Measurements from ENCODE around the gene DNAJB12.
A peak's percentile ranks its signal among the peaks of the same experiment; 100 is the strongest.
"Not testable (repeated sequence)": the region's sequence is repeated elsewhere in the genome, so short reads cannot be mapped to it uniquely, and the experiment has no call there.

The DNAJB12 gene

GRCh38 chr10:72297281-72297804, 57.4 kb downstream of the DNAJB12 start (continued):
- TF ChIP-seq, protein P1, sequence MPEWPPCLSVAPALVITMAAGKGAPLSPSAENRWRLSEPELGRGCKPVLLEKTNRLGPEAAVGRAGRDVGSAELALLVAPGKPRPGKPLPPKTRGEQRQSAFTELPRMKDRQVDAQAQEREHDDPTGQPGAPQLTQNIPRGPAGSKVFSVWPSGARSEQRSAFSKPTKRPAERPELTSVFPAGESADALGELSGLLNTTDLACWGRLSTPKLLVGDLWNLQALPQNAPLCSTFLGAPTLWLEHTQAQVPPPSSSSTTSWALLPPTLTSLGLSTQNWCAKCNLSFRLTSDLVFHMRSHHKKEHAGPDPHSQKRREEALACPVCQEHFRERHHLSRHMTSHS (tag by site-specific recombination; IDR thresholded peaks at IDR 0.05): no peak
- no peak for TF ChIP-seq ZNF239 (tag by site-specific recombination; IDR thresholded peaks at IDR 0.05)
- TF ChIP-seq, protein P2, sequence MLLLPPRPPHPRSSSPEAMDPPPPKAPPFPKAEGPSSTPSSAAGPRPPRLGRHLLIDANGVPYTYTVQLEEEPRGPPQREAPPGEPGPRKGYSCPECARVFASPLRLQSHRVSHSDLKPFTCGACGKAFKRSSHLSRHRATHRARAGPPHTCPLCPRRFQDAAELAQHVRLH (tag by site-specific recombination; IDR thresholded peaks at IDR 0.05): peak; percentile 46; the same call in 1 of the 2 replicates

- H3K27ac ChIP-seq (ENCODE audit: extremely low read depth, low read depth, low read length): not testable (repeated sequence)
- CTCF ChIA-PET: interaction anchor here (0.7 kb wide), 1 partner anchor 71 kb away, joined by 5 read pairs; no protein-coding TSS in a partner anchor
These were observed 57.9 kb downstream of the DNAJB12 start for GRCh38 chr10:72296829-72297280.

GRCh38 chr10:72295330-72295910, 59.3 kb downstream of the DNAJB12 start:
- no peaks in the 10 kb centered on the region for H3K9me3 ChIP-seq (ENCODE audit: control insufficient read depth, insufficient read depth, low read depth, low read length)
- no peak overlapping the region for H3K27ac ChIP-seq (ENCODE audit: extremely low read depth, low read depth, low read length)
- ChIA-PET CTCF (no interaction called here), POLR2A (interaction anchor here (0.6 to 1.0 kb wide), 2 partner anchors 8 to 22 kb away, joined by 3 to 4 read pairs; partner anchors contain the start of gene DDIT4)
- TF ChIP-seq, protein P3, sequence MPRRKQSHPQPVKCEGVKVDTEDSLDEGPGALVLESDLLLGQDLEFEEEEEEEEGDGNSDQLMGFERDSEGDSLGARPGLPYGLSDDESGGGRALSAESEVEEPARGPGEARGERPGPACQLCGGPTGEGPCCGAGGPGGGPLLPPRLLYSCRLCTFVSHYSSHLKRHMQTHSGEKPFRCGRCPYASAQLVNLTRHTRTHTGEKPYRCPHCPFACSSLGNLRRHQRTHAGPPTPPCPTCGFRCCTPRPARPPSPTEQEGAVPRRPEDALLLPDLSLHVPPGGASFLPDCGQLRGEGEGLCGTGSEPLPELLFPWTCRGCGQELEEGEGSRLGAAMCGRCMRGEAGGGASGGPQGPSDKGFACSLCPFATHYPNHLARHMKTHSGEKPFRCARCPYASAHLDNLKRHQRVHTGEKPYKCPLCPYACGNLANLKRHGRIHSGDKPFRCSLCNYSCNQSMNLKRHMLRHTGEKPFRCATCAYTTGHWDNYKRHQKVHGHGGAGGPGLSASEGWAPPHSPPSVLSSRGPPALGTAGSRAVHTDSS (tag by site-specific recombination; IDR thresholded peaks at IDR 0.05): no peak
- TF ChIP-seq GLIS1 (tag by site-specific recombination; IDR thresholded peaks at IDR 0.05): no peak
- no peak for TF ChIP-seq ZNF624 (tag by site-specific recombination; IDR thresholded peaks at IDR 0.05)
- no peak for TF ChIP-seq KLF1 (tag by site-specific recombination; IDR thresholded peaks at IDR 0.05)
- TF ChIP-seq ZNF529 (tag by site-specific recombination; IDR thresholded peaks at IDR 0.05; ENCODE audit: insufficient replicate concordance): no peak
- TF ChIP-seq ZNF654 (tag by site-specific recombination; IDR thresholded peaks at IDR 0.05; ENCODE audit: low read depth): no peak
- TF ChIP-seq ZNF776 (tag by site-specific recombination; IDR thresholded peaks at IDR 0.05; ENCODE audit: borderline replicate concordance): no peak
- no peak for TF ChIP-seq ZFP69B (tag by site-specific recombination; IDR thresholded peaks at IDR 0.05)
- TF ChIP-seq ZNF354C (tag by site-specific recombination; IDR thresholded peaks at IDR 0.05; ENCODE audit: borderline replicate concordance, low read depth): no peak
- TF ChIP-seq IKZF3 (tag by site-specific recombination; IDR thresholded peaks at IDR 0.05): no peak
- H3K36me3 ChIP-seq (ENCODE audit: control insufficient read depth in 2 of 2, insufficient read depth in 1 of 2, low read length in 2 of 2): no peaks in the 10 kb centered on the region
- H3K4me3 ChIP-seq (ENCODE audit: low read depth, low read length): no peak overlapping the region
- H3K4me1 ChIP-seq (ENCODE audit: control insufficient read depth, insufficient read depth, low read length): no peaks in the 10 kb centered on the region; the same call in 1 of the 2 replicates

More at GRCh38 chr10:72296829-72297280, 57.9 kb downstream of the DNAJB12 start:
- not testable (repeated sequence) for H3K9me3 ChIP-seq (ENCODE audit: control insufficient read depth, insufficient read depth, low read depth, low read length); H3K4me3 ChIP-seq (ENCODE audit: low read depth, low read length); H3K4me1 ChIP-seq (ENCODE audit: control insufficient read depth, insufficient read depth, low read length); H3K36me3 ChIP-seq (ENCODE audit: control insufficient read depth in 2 of 2, insufficient read depth in 1 of 2, low read length in 2 of 2)
- TF ChIP-seq PRDM1 (tag by site-specific recombination; IDR thresholded peaks at IDR 0.05): peak; percentile 66
- POLR2A ChIA-PET: interaction anchor here (0.7 to 2.5 kb wide), 4 partner anchors 17 to 36 kb away, joined by 3 to 23 read pairs (median 5); partner anchors contain the start of gene DDIT4

DNA sequence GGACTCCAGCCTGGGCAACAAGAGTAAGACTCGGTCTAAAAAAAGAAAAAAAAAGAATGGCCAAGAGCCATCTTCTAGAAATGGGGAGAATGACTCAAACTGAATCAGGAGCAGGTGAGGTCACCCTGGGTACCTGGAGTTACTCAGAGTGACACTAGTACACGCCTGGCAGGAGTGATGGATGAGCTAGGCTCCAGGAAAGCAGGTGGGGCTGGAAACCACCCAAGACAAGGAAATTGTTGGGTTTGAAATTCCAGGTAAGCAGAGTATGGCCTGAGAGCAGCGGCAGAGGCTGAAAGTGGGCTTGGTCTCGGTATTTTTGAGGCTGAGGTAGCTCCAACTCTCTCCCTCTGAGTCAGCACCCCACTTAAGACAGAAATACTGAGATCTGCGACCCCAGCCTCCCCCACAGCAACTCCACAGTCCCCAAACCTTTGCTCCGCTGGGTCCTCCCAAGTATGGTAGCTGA, 62.5 kb downstream of the DNAJB12 start:
- H3K9me3 ChIP-seq (ENCODE audit: control insufficient read depth, insufficient read depth, low read depth, low read length): no peaks in the 10 kb centered on the region
- no peaks in the 10 kb centered on the region for H3K4me1 ChIP-seq (ENCODE audit: control insufficient read depth, insufficient read depth, low read length)
- H3K27ac ChIP-seq (ENCODE audit: extremely low read depth, low read depth, low read length): no peak overlapping the region
- H3K36me3 ChIP-seq (ENCODE audit: control insufficient read depth in 2 of 2, insufficient read depth in 1 of 2, low read length in 2 of 2): no peaks in the 10 kb centered on the region
- ChIA-PET CTCF (interaction anchor here (0.6 to 1.5 kb wide), 4 partner anchors 17 to 396 kb away, joined by 3 to 6 read pairs (median 6); no protein-coding TSS in a partner anchor), POLR2A (interaction anchor here (0.6 to 4.1 kb wide), 4 partner anchors 11 to 197 kb away, joined by 3 to 31 read pairs (median 4); partner anchors contain the start of gene DDIT4)
- no peak overlapping the region for H3K4me3 ChIP-seq (ENCODE audit: low read depth, low read length)
- TF ChIP-seq, protein P4, sequence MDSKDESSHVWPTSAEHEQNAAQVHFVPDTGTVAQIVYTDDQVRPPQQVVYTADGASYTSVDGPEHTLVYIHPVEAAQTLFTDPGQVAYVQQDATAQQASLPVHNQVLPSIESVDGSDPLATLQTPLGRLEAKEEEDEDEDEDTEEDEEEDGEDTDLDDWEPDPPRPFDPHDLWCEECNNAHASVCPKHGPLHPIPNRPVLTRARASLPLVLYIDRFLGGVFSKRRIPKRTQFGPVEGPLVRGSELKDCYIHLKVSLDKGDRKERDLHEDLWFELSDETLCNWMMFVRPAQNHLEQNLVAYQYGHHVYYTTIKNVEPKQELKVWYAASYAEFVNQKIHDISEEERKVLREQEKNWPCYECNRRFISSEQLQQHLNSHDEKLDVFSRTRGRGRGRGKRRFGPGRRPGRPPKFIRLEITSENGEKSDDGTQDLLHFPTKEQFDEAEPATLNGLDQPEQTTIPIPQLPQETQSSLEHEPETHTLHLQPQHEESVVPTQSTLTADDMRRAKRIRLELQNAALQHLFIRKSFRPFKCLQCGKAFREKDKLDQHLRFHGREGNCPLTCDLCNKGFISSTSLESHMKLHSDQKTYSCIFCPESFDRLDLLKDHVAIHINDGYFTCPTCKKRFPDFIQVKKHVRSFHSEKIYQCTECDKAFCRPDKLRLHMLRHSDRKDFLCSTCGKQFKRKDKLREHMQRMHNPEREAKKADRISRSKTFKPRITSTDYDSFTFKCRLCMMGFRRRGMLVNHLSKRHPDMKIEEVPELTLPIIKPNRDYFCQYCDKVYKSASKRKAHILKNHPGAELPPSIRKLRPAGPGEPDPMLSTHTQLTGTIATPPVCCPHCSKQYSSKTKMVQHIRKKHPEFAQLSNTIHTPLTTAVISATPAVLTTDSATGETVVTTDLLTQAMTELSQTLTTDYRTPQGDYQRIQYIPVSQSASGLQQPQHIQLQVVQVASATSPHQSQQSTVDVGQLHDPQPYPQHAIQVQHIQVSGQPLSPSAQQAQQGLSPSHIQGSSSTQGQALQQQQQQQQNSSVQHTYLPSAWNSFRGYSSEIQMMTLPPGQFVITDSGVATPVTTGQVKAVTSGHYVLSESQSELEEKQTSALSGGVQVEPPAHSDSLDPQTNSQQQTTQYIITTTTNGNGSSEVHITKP (tag by site-specific recombination; IDR thresholded peaks at IDR 0.05): 0 out of 2 replicates have a peak, but pooled peaks have one; percentile 8
- no peak for TF ChIP-seq ZBTB26 (tag by site-specific recombination; optimal IDR thresholded peaks at IDR 0.05)
- TF ChIP-seq IKZF3 (tag by site-specific recombination; IDR thresholded peaks at IDR 0.05): no peak
- TF ChIP-seq SP7 (tag by site-specific recombination; IDR thresholded peaks at IDR 0.05): 0 out of 2 replicates have a peak, but pooled peaks have one; percentile 18
- TF ChIP-seq ZNF169 (tag by site-specific recombination; IDR thresholded peaks at IDR 0.05): peak; percentile 83; the same call in 1 of the 2 replicates
